Endodermal cell (in vitro differentiated cells): ENCODE data around the gene IFITM10. TPM values are rescaled to one million over a fixed set of nuclear protein-coding genes. Genes with fewer than 3 reads are reported as not detected.

ENCODE experiments used
- DNase-seq: peaks from one replicate; pipeline ENCODE4 v3.0.0-alpha.2; 2017
- H3K27ac ChIP-seq: 2 replicates; pipeline ENCODE4 v1.5.1; 2013; ENCODE audit warnings: mild to moderate bottlenecking, low read depth, low read length, moderate library complexity
- H3K27me3 ChIP-seq: 2 replicates; pipeline ENCODE4 v1.6.1; 2013; ENCODE audit warnings: mild to moderate bottlenecking, low read length, moderate library complexity; ENCODE audit not compliant: insufficient read depth, control insufficient read depth, poor library complexity, severe bottlenecking
- H3K36me3 ChIP-seq: 2 replicates; pipeline ENCODE4 v1.7.0; 2013; ENCODE audit warnings: mild to moderate bottlenecking, low read length, moderate library complexity; ENCODE audit not compliant: control insufficient read depth, insufficient read depth
- H3K4me1 ChIP-seq: one replicate; pipeline ENCODE4 v1.7.0; 2013; ENCODE audit warnings: low read length; ENCODE audit not compliant: control insufficient read depth, insufficient read depth
- H3K4me3 ChIP-seq: 2 replicates; pipeline ENCODE4 v1.5.1; 2013; ENCODE audit warnings: mild to moderate bottlenecking, low read length, moderate library complexity
- H3K9ac ChIP-seq: 2 replicates; pipeline ENCODE4 v1.6.1; 2013; ENCODE audit warnings: mild to moderate bottlenecking, low read length, moderate library complexity; ENCODE audit not compliant: poor library complexity, severe bottlenecking; ENCODE audit errors: extremely low read depth
- H3K9me3 ChIP-seq: 2 replicates; pipeline ENCODE4 v1.6.1; 2013; ENCODE audit warnings: mild to moderate bottlenecking, low read length, moderate library complexity; ENCODE audit not compliant: control insufficient read depth
- H3K27ac Mint-ChIP-seq: 2 replicates; pipeline ENCODE4 v1.8.0; 2020; ENCODE audit warnings: mixed read lengths
- H3K27me3 Mint-ChIP-seq: 2 replicates; pipeline ENCODE4 v1.8.0; 2021; ENCODE audit warnings: mild to moderate bottlenecking, mixed read lengths; ENCODE audit not compliant: insufficient read depth
- H3K36me3 Mint-ChIP-seq: 2 replicates; pipeline ENCODE4 v1.8.0; 2020; ENCODE audit warnings: low read depth, mixed read lengths
- H3K4me1 Mint-ChIP-seq: 2 replicates; pipeline ENCODE4 v1.8.0; 2020; ENCODE audit warnings: mixed read lengths
- H3K4me3 Mint-ChIP-seq: 2 replicates; pipeline ENCODE4 v1.8.0; 2020; ENCODE audit warnings: mild to moderate bottlenecking, moderate library complexity, mixed read lengths
- H3K9me3 Mint-ChIP-seq: 2 replicates; pipeline ENCODE4 v1.8.0; 2020; ENCODE audit warnings: mild to moderate bottlenecking, mixed read lengths
- CTCF ChIP-seq: fragments of 200-600 bp; sonication (generic); conservative IDR thresholded peaks from 2 replicates; pipeline ENCODE4 v1.5.0; 2021; ENCODE audit warnings: antibody characterized with exemption, mild to moderate bottlenecking
- WGBS, 2 experiments: methylation state at CpG; one replicate each; pipeline versions ENCODE4 v1.1.5 to v1.1.7; 2013; ENCODE audit warnings: missing lambda C conversion rate in 2 of 2, mixed read lengths in 1 of 2; ENCODE audit not compliant: insufficient coverage in 1 of 2, insufficient read length in 1 of 2; 5-methylcytosine and 5-hydroxymethylcytosine counted together
- total RNA-seq, 2 donors: library from RNA; stranded (reverse); fragmentation: NEBNext Ultra II Directional in 1 of 2; extraction: Animal tissue kit (Norgen Biotek cat#: 25700) in 1 of 2; gene quantifications; 2 replicates in 1 of 2; 3 replicates in 1 of 2; pipeline ENCODE4 v1.2.1, GENCODE V29; 2021

IFITM10 gene
- total RNA-seq, 2 donors from 2014 or later = 0.75 to 1.0 TPM

DNA sequence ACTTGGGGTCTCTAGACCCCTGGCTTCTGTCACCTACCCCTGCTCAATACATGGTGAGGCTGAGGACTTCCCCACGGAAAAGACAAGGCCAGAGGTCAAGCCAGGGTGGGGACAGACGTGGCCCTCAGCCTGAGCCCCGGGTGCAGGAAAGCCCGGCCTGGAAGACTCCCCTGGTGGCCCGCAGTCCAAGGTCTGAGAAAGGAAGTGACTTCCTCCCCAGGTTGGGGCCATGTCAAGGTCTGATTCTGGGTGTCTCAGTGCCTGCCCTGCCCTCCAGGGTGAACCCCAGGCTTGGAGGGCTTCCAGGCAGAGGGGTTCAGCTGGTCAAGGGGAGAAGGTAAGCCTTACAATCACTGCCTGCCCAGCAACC is 9.4 kb upstream of the IFITM10 start:
- no peak overlapping the region for H3K9ac ChIP-seq
- peaks cover 3% of the 10 kb centered on the region for H3K36me3 ChIP-seq
- no peak overlapping the region for H3K27ac ChIP-seq
- WGBS, 2 experiments = 94 to 100% methylated on average over 4 to 5 of the region's 5 CpGs
- no peak for TF ChIP-seq CTCF
- no peaks in the 10 kb centered on the region for H3K9me3 ChIP-seq
- no peak overlapping the region for H3K4me3 ChIP-seq
- H3K36me3 Mint-ChIP-seq = peaks cover 8% of the 10 kb centered on the region
- H3K27ac Mint-ChIP-seq = no peak overlapping the region
- H3K27me3 Mint-ChIP-seq = peaks cover 1% of the 10 kb centered on the region
- H3K4me1 Mint-ChIP-seq = peaks cover 2% of the 10 kb centered on the region
- DNase-seq = no peak
- peaks cover 6% of the 10 kb centered on the region for H3K4me1 ChIP-seq
- no peaks in the 10 kb centered on the region for H3K9me3 Mint-ChIP-seq
- H3K4me3 Mint-ChIP-seq = no peak overlapping the region
- no peaks in the 10 kb centered on the region for H3K27me3 ChIP-seq

DNA sequence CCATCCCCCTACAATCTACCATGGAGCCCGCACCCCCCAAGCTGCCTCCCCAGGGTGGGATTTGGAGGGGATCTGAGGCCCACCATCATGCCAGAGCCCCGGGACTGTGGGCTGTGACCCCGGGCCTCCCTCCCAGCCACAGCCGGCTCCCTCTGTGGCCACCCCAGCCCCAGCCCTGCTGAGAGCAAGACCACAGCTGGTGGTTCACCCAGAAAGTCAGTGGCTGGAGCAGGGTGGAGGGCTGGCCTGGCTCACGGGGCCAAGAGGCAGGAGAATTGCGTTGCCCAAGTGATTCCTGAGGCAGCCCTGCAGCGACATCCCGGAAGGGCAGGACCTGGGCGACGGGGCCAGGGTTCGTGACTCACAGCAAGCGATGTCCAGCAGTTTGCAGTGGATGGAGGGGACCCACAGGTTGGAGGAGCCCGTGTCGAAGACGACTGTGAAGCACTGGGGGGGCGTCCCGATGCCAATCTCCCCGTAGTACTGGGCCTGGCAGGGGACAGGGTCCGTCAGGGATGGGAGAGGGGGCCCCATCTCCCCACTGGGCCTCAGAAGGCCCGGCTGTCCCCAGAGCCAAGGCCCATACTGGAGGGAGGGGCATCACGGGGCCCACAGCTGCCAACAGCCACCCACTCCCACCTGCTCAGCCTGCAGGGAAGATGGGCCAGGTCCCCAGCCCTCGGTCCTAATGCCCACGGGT is 8.9 kb upstream of the IFITM10 start:
- DNase-seq = no peak
- no peak overlapping the region for H3K9ac ChIP-seq
- no peak for TF ChIP-seq CTCF
- H3K4me1 ChIP-seq = peaks cover 6% of the 10 kb centered on the region
- H3K27ac ChIP-seq = no peak overlapping the region
- WGBS, 2 experiments = 93 to 95% methylated on average over 13 to 23 of the region's 23 CpGs
- H3K4me3 Mint-ChIP-seq = no peak overlapping the region
- H3K9me3 ChIP-seq = no peaks in the 10 kb centered on the region
- no peaks in the 10 kb centered on the region for H3K9me3 Mint-ChIP-seq
- no peak overlapping the region for H3K4me3 ChIP-seq
- H3K27me3 ChIP-seq = no peaks in the 10 kb centered on the region
- H3K4me1 Mint-ChIP-seq = peaks cover under 1% of the 10 kb centered on the region
- H3K36me3 Mint-ChIP-seq = peaks cover 9% of the 10 kb centered on the region
- peaks cover 3% of the 10 kb centered on the region for H3K36me3 ChIP-seq
- H3K27ac Mint-ChIP-seq = no peak overlapping the region
- peaks cover under 1% of the 10 kb centered on the region for H3K27me3 Mint-ChIP-seq

GRCh38 chr11:1758611-1759150 is 8.3 kb upstream of the IFITM10 start:
- Histone ChIP-seq H3K27me3 (no peaks in the 10 kb centered on the region), H3K9me3 (no peaks in the 10 kb centered on the region), H3K4me1 (peaks cover 6% of the 10 kb centered on the region), H3K27ac (no peak overlapping the region), H3K4me3 (no peak overlapping the region), H3K36me3 (peaks cover 3% of the 10 kb centered on the region), H3K9ac (no peak overlapping the region)
- TF ChIP-seq CTCF = no peak
- Mint-ChIP-seq H3K36me3 (peaks cover 9% of the 10 kb centered on the region), H3K9me3 (no peaks in the 10 kb centered on the region), H3K27me3 (no peaks in the 10 kb centered on the region), H3K4me1 (no peaks in the 10 kb centered on the region), H3K27ac (no peak overlapping the region), H3K4me3 (no peak overlapping the region)
- 92 to 93% methylated on average over 10 to 20 of the region's 21 CpGs for WGBS, 2 experiments
- DNase-seq = no peak
